ENCODE results near the gene COL7A1.

The COL7A1 gene

GRCh38 chr3:48628277-48629017, 33.3 kb upstream of the COL7A1 start:
- Histone ChIP-seq H3K4me1 (no peaks in the 10 kb centered on the region), H3K36me3 (ENCODE audit: control insufficient read depth, insufficient read depth, low read length) (no peaks in the 10 kb centered on the region)
- no peak for TF ChIP-seq CTCF (IDR thresholded peaks at IDR 0.05)

GRCh38 chr3:48625600-48625999, 30.5 kb upstream of the COL7A1 start:
- TF ChIP-seq CTCF (IDR thresholded peaks at IDR 0.05) = no peak
- H3K36me3 ChIP-seq (ENCODE audit: control insufficient read depth, insufficient read depth, low read length) = no peaks in the 10 kb centered on the region
- no peak overlapping the region for H3K9ac ChIP-seq
- H3K4me3 ChIP-seq (ENCODE audit: low read depth, low read length) = no peak overlapping the region
- no peaks in the 10 kb centered on the region for H3K9me3 ChIP-seq (ENCODE audit: control insufficient read depth, low read length)
- no peak overlapping the region for H3K27ac ChIP-seq
- H3K4me2 ChIP-seq (ENCODE audit: low read length) = no peak overlapping the region
- no peak overlapping the region for H2AFZ ChIP-seq
- H3K4me1 ChIP-seq = no peaks in the 10 kb centered on the region
- H3K79me2 ChIP-seq = no peaks in the 10 kb centered on the region
- no peaks in the 10 kb centered on the region for H3K27me3 ChIP-seq (ENCODE audit: control insufficient read depth, insufficient read depth, low read length)

More at GRCh38 chr3:48628277-48629017, 33.3 kb upstream of the COL7A1 start:
- Histone ChIP-seq H3K27me3 (ENCODE audit: control insufficient read depth, insufficient read depth, low read length) (no peaks in the 10 kb centered on the region), H3K4me2 (ENCODE audit: low read length) (no peak overlapping the region), H3K79me2 (no peaks in the 10 kb centered on the region), H3K9ac (no peak overlapping the region), H3K9me3 (ENCODE audit: control insufficient read depth, low read length) (no peaks in the 10 kb centered on the region), H2AFZ (no peak overlapping the region), H3K27ac (no peak overlapping the region), H3K4me3 (ENCODE audit: low read depth, low read length) (no peak overlapping the region)

GRCh38 chr3:48624767-48625166, 29.6 kb upstream of the COL7A1 start:
- no peaks in the 10 kb centered on the region for H3K27me3 ChIP-seq (ENCODE audit: control insufficient read depth, insufficient read depth, low read length)
- TF ChIP-seq CTCF (IDR thresholded peaks at IDR 0.05) = no peak
- no peak overlapping the region for H2AFZ ChIP-seq
- H3K4me2 ChIP-seq (ENCODE audit: low read length) = no peak overlapping the region
- no peak overlapping the region for H3K4me3 ChIP-seq (ENCODE audit: low read depth, low read length)
- no peak overlapping the region for H3K27ac ChIP-seq
- no peaks in the 10 kb centered on the region for H3K79me2 ChIP-seq
- no peaks in the 10 kb centered on the region for H3K4me1 ChIP-seq
- no peak overlapping the region for H3K9ac ChIP-seq
- H3K36me3 ChIP-seq (ENCODE audit: control insufficient read depth, insufficient read depth, low read length) = no peaks in the 10 kb centered on the region
- no peaks in the 10 kb centered on the region for H3K9me3 ChIP-seq (ENCODE audit: control insufficient read depth, low read length)

GRCh38 chr3:48623851-48624547, 28.9 kb upstream of the COL7A1 start:
- no peak overlapping the region for H3K27ac ChIP-seq
- no peaks in the 10 kb centered on the region for H3K79me2 ChIP-seq
- no peak overlapping the region for H3K4me3 ChIP-seq (ENCODE audit: low read depth, low read length)
- H3K27me3 ChIP-seq (ENCODE audit: control insufficient read depth, insufficient read depth, low read length) = no peaks in the 10 kb centered on the region
- no peaks in the 10 kb centered on the region for H3K36me3 ChIP-seq (ENCODE audit: control insufficient read depth, insufficient read depth, low read length)
- H3K9me3 ChIP-seq (ENCODE audit: control insufficient read depth, low read length) = no peaks in the 10 kb centered on the region
- H3K9ac ChIP-seq = no peak overlapping the region
- TF ChIP-seq CTCF (IDR thresholded peaks at IDR 0.05) = no peak
- no peak overlapping the region for H3K4me2 ChIP-seq (ENCODE audit: low read length)
- H3K4me1 ChIP-seq = no peaks in the 10 kb centered on the region
- no peak overlapping the region for H2AFZ ChIP-seq

Measured in parathyroid adenoma (tissue), 2 donors.